Tibial nerve (tissue), 4 donors: ENCODE results near the gene GRIK3. TPM values are rescaled to one million over a fixed set of nuclear protein-coding genes. Genes with fewer than 3 reads are reported as not detected.
A peak's percentile ranks its signal among the peaks of the same experiment; 100 is the strongest.

Source experiments
- DNase-seq, 2 donors: peaks; one replicate each; pipeline ENCODE4 v3.0.0-alpha.2; 2019; ENCODE audit warnings: low spot score in 2 of 2
- H3K27ac ChIP-seq, 4 donors: fragments of 200-600 bp; sonication (generic) in 3 of 4; one replicate each; pipeline ENCODE4 v1.5.1; 2017 to 2019; ENCODE audit warnings: mild to moderate bottlenecking in 1 of 4
- H3K27me3 ChIP-seq, 2 donors: fragments of 200-600 bp; sonication (generic) in 1 of 2; one replicate each; pipeline versions ENCODE4 v1.5.1 to v1.6.0; 2017 to 2019
- H3K36me3 ChIP-seq, 3 donors: fragments of 200-600 bp; sonication (generic); one replicate each; pipeline ENCODE4 v1.5.1; 2018 to 2019
- H3K4me1 ChIP-seq, 4 donors: fragments of 200-600 bp; sonication (generic) in 3 of 4; one replicate each; pipeline ENCODE4 v1.5.1; 2017 to 2019
- H3K4me3 ChIP-seq, 4 donors: fragments of 200-600 bp; sonication (generic) in 3 of 4; one replicate each; pipeline ENCODE4 v1.5.1; 2017 to 2019; ENCODE audit warnings: mild to moderate bottlenecking in 1 of 4, moderate library complexity in 1 of 4
- H3K9me3 ChIP-seq, 4 donors: fragments of 200-600 bp; sonication (generic) in 3 of 4; one replicate each; pipeline ENCODE4 v1.5.1; 2017 to 2019
- EP300 ChIP-seq, 2 donors: sonication (generic); formaldehyde crosslinking; IDR thresholded peaks; one replicate each; pipeline ENCODE4 v1.6.1; 2017; ENCODE audit warnings: antibody characterized with exemption in 2 of 2, mild to moderate bottlenecking in 1 of 2
- POLR2A ChIP-seq, 2 donors: fragments of 450-650 bp; IDR thresholded peaks; one replicate each; pipeline ENCODE4 v1.6.1; 2017; ENCODE audit warnings: antibody characterized with exemption in 2 of 2, mild to moderate bottlenecking in 2 of 2, moderate library complexity in 2 of 2
- WGBS, 2 donors: methylation state at CpG; one replicate each; pipeline ENCODE4 v1.1.5; 2018; 5-methylcytosine and 5-hydroxymethylcytosine counted together
- total RNA-seq, 4 donors: library from RNA; depleted of rRNA; stranded (reverse); fragments of >200 nt; gene quantifications; one replicate each; pipeline ENCODE4 v1.1.0, GENCODE V29; 2016
- TF ChIP-seq, protein P1 (sequence below), 5 experiments: fragments of 200-600 bp in 3 of 5; fragments of 450-650 bp in 2 of 5; sonication (generic) in 3 of 5; IDR thresholded peaks; one replicate each; pipeline ENCODE4 v1.5.1; 2016 to 2019; ENCODE audit warnings: antibody characterized with exemption in 5 of 5, mild to moderate bottlenecking in 3 of 5, moderate library complexity in 2 of 5

GRIK3 gene
- total RNA-seq, 4 donors from 2014 or later, result 12.8 to 26.2 (median 21.7) TPM

DNA sequence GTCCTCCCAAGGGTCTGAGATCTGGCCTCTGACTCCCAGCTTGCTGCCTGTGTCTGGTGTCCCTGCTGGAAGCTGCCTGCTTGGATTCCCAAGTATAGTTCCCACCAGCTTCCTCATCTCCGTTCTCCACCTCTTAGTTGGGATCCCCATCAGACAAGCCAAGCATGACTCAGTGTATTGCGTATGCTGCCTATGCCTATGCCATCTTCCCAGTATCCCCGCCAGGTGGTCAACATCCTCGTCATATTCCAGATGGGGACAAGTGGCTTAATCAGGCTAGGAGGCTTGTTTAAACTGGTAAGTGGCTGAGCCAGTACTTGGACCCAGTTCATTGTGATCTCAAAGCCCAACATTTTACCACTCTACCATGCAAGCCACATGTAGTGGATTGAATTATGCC, 204.4 kb downstream of the GRIK3 start:
- no peaks in the 10 kb centered on the region for H3K4me1 ChIP-seq
- H3K36me3 ChIP-seq, result peaks cover 0 to 15% (median 0%) of the 10 kb centered on the region in 3 donors
- no peak overlapping the region for H3K4me3 ChIP-seq
- H3K27ac ChIP-seq, result no peak overlapping the region
- no peaks in the 10 kb centered on the region for H3K27me3 ChIP-seq
- DNase-seq, result no peak
- TF ChIP-seq, protein P1, sequence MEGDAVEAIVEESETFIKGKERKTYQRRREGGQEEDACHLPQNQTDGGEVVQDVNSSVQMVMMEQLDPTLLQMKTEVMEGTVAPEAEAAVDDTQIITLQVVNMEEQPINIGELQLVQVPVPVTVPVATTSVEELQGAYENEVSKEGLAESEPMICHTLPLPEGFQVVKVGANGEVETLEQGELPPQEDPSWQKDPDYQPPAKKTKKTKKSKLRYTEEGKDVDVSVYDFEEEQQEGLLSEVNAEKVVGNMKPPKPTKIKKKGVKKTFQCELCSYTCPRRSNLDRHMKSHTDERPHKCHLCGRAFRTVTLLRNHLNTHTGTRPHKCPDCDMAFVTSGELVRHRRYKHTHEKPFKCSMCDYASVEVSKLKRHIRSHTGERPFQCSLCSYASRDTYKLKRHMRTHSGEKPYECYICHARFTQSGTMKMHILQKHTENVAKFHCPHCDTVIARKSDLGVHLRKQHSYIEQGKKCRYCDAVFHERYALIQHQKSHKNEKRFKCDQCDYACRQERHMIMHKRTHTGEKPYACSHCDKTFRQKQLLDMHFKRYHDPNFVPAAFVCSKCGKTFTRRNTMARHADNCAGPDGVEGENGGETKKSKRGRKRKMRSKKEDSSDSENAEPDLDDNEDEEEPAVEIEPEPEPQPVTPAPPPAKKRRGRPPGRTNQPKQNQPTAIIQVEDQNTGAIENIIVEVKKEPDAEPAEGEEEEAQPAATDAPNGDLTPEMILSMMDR (IDR thresholded peaks at IDR 0.05), result no peak
- 92 to 93% methylated on average over 4 of the region's 4 CpGs for WGBS, 2 donors
- H3K9me3 ChIP-seq, result no peaks in the 10 kb centered on the region

DNA sequence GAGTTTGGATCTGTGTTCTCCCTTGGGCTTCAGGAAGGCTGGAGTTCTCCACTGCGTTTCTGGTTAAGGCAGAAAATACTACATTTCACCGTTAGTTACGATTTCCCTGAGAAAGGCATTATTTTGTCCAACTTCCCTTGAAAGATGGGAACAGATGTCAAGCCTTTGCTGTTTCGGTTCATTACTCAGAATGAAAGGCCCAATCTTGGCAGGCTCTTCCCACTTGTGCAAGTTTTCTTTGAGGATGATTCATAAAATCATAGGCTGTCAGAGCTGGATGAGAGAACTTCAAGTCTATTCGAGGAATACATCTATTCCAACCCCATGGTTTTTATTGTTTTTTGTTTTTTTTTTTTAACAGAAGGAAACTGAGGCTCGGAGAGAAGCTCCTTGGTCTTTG, 205.2 kb downstream of the GRIK3 start:
- no peak overlapping the region for H3K27ac ChIP-seq
- WGBS, 2 donors, result 83% methylated on average over 6 of the region's 6 CpGs
- no peaks in the 10 kb centered on the region for H3K27me3 ChIP-seq
- TF ChIP-seq EP300 (IDR thresholded peaks at IDR 0.05), result no peak
- no peak for TF ChIP-seq POLR2A (IDR thresholded peaks at IDR 0.05)
- TF ChIP-seq, protein P1 (IDR thresholded peaks at IDR 0.05), result no peak
- no peaks in the 10 kb centered on the region for H3K4me1 ChIP-seq
- H3K36me3 ChIP-seq, result peaks cover 0 to 15% (median 0%) of the 10 kb centered on the region in 3 donors
- H3K9me3 ChIP-seq, result no peaks in the 10 kb centered on the region
- DNase-seq, result no peak
- H3K4me3 ChIP-seq, result no peak overlapping the region

DNA sequence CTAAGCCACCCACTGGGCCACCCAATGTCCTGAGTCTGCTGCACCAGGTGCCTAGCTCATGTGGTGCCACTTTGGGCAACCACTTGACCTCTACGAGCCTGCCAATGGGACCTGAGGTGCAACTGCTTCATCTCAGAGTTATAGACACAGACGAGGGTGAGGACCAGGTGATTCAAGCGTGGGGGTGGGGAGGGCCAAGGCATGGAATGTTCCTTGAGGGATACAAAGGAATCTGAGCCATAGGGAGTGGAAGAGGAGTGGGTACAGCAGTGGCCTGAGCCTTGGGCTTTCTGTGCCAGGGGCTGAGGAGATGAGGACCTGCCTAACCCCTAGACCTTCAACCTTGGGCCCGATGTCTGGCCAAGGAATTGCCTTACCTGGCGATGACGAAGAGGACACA, 209.1 kb downstream of the GRIK3 start:
- TF ChIP-seq POLR2A (IDR thresholded peaks at IDR 0.05), result no peak
- TF ChIP-seq, protein P1 (IDR thresholded peaks at IDR 0.05), result no peak
- H3K4me3 ChIP-seq, result no peak overlapping the region
- H3K4me1 ChIP-seq, result no peaks in the 10 kb centered on the region
- DNase-seq, result no peak
- H3K27me3 ChIP-seq, result no peaks in the 10 kb centered on the region
- H3K9me3 ChIP-seq, result no peaks in the 10 kb centered on the region
- WGBS, 2 donors, result 87 to 93% methylated on average over 6 of the region's 6 CpGs
- peaks cover 0 to 22% (median 0%) of the 10 kb centered on the region in 3 donors for H3K36me3 ChIP-seq
- peak overlapping the region in 1 of 4 donors; percentile 59 for H3K27ac ChIP-seq

DNA sequence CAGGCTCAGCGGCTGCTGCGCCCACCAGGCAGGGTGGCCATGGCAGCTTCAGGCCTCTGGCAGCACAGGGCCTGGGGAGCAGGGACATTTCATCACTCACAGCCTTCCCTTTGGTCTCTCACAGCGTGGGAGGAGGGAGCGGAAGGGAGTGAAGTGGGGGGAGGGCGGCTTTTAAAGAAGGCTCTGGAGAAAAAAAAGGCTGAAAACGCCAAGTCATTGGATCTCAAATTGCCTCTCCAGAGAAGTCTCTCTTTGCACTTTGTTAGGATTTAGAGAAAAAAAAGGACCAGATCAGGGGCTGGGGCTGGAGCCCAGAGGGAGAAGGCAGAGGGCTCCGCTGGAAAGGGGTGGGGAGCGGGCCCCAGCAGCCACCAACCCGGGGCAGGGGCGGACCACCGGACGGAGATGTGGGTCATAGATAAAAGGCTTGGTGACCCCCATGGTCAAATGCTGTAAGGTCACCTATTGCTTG, 209.9 kb downstream of the GRIK3 start:
- WGBS, 2 donors, result 33 to 37% methylated on average over 12 of the region's 12 CpGs
- TF ChIP-seq POLR2A (IDR thresholded peaks at IDR 0.05) (no peak), EP300 (IDR thresholded peaks at IDR 0.05) (no peak)
- TF ChIP-seq, protein P1 (IDR thresholded peaks at IDR 0.05), result no peak
- Histone ChIP-seq H3K27me3 (no peaks in the 10 kb centered on the region), H3K9me3 (no peaks in the 10 kb centered on the region), H3K36me3 (peaks cover 0 to 26% (median 0%) of the 10 kb centered on the region in 3 donors), H3K4me1 (no peaks in the 10 kb centered on the region), H3K27ac (peak overlapping the region in 1 of 4 donors; percentile 59), H3K4me3 (no peak overlapping the region)
- no peak for DNase-seq

DNA sequence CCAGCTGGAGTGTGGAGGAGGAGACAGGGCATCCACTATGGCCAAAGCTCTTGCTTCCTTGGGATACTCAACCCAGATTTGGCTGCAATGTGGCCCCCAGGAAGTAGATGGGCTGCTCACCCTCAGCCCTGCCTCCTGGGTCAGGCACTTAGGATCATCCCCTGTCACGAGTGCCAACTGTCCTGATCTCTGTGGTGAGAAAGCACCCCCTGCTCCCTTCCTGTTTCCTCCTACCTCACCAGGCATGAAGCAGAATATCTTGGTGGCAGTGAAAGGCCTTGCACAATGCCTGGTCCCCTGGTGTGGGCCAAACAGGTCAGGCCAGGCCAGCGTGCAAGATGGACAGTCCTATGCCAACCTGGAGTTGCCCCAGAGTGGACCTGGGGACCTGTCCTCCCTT, 211.7 kb downstream of the GRIK3 start:
- no peaks in the 10 kb centered on the region for H3K4me1 ChIP-seq
- H3K9me3 ChIP-seq, result no peaks in the 10 kb centered on the region
- WGBS, 2 donors, result 63 to 88% methylated on average over 1 to 2 of the region's 2 CpGs
- H3K27ac ChIP-seq, result no peak overlapping the region
- H3K27me3 ChIP-seq, result no peaks in the 10 kb centered on the region
- no peak overlapping the region for H3K4me3 ChIP-seq
- TF ChIP-seq POLR2A (IDR thresholded peaks at IDR 0.05), result no peak
- peaks cover 0 to 39% (median 0%) of the 10 kb centered on the region in 3 donors for H3K36me3 ChIP-seq
- no peak for DNase-seq

DNA sequence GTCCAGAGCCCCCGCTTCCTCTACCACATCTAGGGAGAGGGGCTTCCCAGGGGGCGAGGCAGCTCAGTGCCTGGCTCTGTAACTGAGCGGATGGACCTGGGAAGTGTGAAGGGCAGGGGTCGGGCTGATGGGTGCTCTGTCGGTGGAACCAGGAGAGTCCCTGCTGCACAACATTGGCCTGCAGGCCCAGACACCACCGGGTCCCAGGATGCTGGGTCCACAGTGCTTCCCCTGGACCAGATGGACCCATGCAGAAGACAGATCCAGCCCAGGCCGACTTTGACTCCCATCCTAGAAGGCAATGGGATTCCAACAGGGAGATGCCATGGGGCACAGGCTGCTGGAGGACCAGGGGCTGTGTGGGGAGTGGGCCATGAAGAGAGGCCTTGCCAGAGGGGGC, 212.9 kb downstream of the GRIK3 start:
- Histone ChIP-seq H3K4me1 (no peaks in the 10 kb centered on the region), H3K36me3 (peaks cover 0 to 47% (median 0%) of the 10 kb centered on the region in 3 donors), H3K9me3 (no peaks in the 10 kb centered on the region), H3K27ac (no peak overlapping the region), H3K4me3 (no peak overlapping the region), H3K27me3 (no peaks in the 10 kb centered on the region)
- DNase-seq, result no peak
- 85 to 89% methylated on average over 7 of the region's 7 CpGs for WGBS, 2 donors
- TF ChIP-seq, protein P1 (IDR thresholded peaks at IDR 0.05), result no peak
- TF ChIP-seq POLR2A (IDR thresholded peaks at IDR 0.05), result no peak
- TF ChIP-seq EP300 (IDR thresholded peaks at IDR 0.05), result no peak
